C4-2B (cell line): ENCODE data around the gene SNX7.

Source experiments
- H3K27ac ChIP-seq: fragments of 450-650 bp; 2 replicates; pipeline ENCODE4 v1.5.1; 2017
- ZFX ChIP-seq: fragments of 450-650 bp; IDR thresholded peaks from 2 replicates; pipeline ENCODE4 v1.6.1; 2017
- TF ChIP-seq, protein P1 (sequence below): fragments of 450-650 bp; conservative IDR thresholded peaks from 2 replicates; pipeline ENCODE4 v1.5.1; 2017; ENCODE audit warnings: mild to moderate bottlenecking

The SNX7 gene

DNA sequence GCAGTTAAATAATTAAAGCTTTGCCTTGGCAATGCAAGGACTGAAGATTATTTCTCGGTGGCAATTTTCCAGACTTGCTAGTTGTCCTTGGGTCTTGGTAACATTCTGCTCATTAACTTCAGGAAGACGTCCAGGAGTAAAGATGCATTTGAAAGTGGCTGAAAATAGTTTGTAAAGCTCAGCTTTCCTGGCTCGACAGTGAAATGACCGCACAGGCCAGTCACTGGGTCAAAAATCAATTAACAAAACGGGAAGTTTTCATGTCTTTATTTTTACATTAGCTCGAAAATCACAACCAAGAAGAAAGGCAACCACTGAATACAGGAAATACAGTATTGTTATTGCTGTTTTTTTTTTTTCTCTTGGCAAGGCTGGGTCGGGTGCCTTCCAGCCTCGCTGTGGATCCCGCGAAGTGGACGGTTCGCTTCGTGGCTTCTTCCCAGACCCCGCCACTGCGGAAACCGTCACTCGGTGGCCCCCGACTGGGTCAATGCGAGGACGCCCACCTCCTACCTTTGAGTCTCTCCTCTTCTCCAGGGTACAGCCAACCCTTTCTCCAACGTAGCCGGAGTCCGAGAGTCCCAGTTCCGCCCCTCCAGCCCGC lies 479 bp upstream of the SNX7 start:
- TF ChIP-seq, protein P1, sequence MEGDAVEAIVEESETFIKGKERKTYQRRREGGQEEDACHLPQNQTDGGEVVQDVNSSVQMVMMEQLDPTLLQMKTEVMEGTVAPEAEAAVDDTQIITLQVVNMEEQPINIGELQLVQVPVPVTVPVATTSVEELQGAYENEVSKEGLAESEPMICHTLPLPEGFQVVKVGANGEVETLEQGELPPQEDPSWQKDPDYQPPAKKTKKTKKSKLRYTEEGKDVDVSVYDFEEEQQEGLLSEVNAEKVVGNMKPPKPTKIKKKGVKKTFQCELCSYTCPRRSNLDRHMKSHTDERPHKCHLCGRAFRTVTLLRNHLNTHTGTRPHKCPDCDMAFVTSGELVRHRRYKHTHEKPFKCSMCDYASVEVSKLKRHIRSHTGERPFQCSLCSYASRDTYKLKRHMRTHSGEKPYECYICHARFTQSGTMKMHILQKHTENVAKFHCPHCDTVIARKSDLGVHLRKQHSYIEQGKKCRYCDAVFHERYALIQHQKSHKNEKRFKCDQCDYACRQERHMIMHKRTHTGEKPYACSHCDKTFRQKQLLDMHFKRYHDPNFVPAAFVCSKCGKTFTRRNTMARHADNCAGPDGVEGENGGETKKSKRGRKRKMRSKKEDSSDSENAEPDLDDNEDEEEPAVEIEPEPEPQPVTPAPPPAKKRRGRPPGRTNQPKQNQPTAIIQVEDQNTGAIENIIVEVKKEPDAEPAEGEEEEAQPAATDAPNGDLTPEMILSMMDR: no peak
- TF ChIP-seq ZFX: no peak
- peak overlapping the region; percentile 72 for H3K27ac ChIP-seq

GRCh38 chr1:98662356-98662670 lies 792 bp downstream of the SNX7 start:
- H3K27ac ChIP-seq: peak overlapping the region; percentile 72

DNA sequence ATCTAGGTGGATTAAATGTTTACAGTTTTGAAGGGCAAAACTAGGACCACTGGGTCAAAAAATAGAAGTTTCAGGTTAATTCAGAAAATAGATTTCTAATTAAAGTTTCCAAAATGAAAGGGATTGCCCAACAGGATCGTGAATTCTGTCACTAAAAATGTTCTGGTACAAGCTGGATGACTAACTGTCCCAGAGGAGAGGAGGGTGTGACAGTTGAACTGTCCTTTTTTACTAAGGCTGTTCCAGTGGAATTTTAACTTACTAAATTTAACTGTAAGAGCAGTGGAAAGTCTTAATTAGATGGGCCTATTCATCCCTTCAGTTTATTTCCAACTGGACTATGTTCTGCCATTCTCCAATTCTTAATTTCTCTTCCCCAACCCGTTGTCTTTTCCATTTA lies 7.2 kb downstream of the SNX7 start:
- no peak overlapping the region for H3K27ac ChIP-seq
- TF ChIP-seq ZFX: no peak
- TF ChIP-seq, protein P1: no peak

More at GRCh38 chr1:98662356-98662670, 792 bp downstream of the SNX7 start:
- TF ChIP-seq ZFX: no peak
- TF ChIP-seq, protein P1: no peak

- no peak for TF ChIP-seq ZFX
- TF ChIP-seq, protein P1: no peak
- no peak overlapping the region for H3K27ac ChIP-seq
Measured at GRCh38 chr1:98669355-98670296, 8.1 kb downstream of the SNX7 start.

- TF ChIP-seq, protein P1: no peak
- TF ChIP-seq ZFX: no peak
- H3K27ac ChIP-seq: no peak overlapping the region
Measured at GRCh38 chr1:98672189-98672588, 10.7 kb downstream of the SNX7 start.

GRCh38 chr1:98674075-98674781 lies 12.7 kb downstream of the SNX7 start:
- H3K27ac ChIP-seq: no peak overlapping the region
- no peak for TF ChIP-seq ZFX
- TF ChIP-seq, protein P1: no peak

GRCh38 chr1:98675282-98675681 lies 13.8 kb downstream of the SNX7 start:
- no peak overlapping the region for H3K27ac ChIP-seq
- no peak for TF ChIP-seq ZFX
- TF ChIP-seq, protein P1: no peak
